Measurements from ENCODE around the gene DGKD.

DGKD gene

GRCh38 chr2:233380132-233380895 is 26.0 kb downstream of the DGKD start:
- Histone ChIP-seq H3K4me1 (ENCODE audit: control insufficient read depth, low read depth, low read length) (no peaks in the 10 kb centered on the region), H3K9ac (ENCODE audit: low read length) (no peak overlapping the region), H3K27me3 (ENCODE audit: control insufficient read depth, insufficient read depth, low read length) (no peaks in the 10 kb centered on the region), H3K36me3 (ENCODE audit: control insufficient read depth, low read depth, low read length) (no peaks in the 10 kb centered on the region), H3K27ac (ENCODE audit: low read length) (no peak overlapping the region), H3K9me3 (ENCODE audit: control insufficient read depth, low read depth, low read length) (no peaks in the 10 kb centered on the region), H3K4me3 (ENCODE audit: low read length) (no peak overlapping the region)

GRCh38 chr2:233380995-233381637 is 26.8 kb downstream of the DGKD start:
- Histone ChIP-seq H3K36me3 (ENCODE audit: control insufficient read depth, low read depth, low read length) (no peaks in the 10 kb centered on the region), H3K27me3 (ENCODE audit: control insufficient read depth, insufficient read depth, low read length) (no peaks in the 10 kb centered on the region), H3K4me1 (ENCODE audit: control insufficient read depth, low read depth, low read length) (no peaks in the 10 kb centered on the region), H3K9ac (ENCODE audit: low read length) (no peak overlapping the region), H3K27ac (ENCODE audit: low read length) (no peak overlapping the region), H3K4me3 (ENCODE audit: low read length) (no peak overlapping the region), H3K9me3 (ENCODE audit: control insufficient read depth, low read depth, low read length) (no peaks in the 10 kb centered on the region)

GRCh38 chr2:233381638-233381995 is 27.3 kb downstream of the DGKD start:
- Histone ChIP-seq H3K9ac (ENCODE audit: low read length) (no peak overlapping the region), H3K27me3 (ENCODE audit: control insufficient read depth, insufficient read depth, low read length) (no peaks in the 10 kb centered on the region), H3K4me1 (ENCODE audit: control insufficient read depth, low read depth, low read length) (no peaks in the 10 kb centered on the region), H3K27ac (ENCODE audit: low read length) (no peak overlapping the region), H3K4me3 (ENCODE audit: low read length) (no peak overlapping the region), H3K9me3 (ENCODE audit: control insufficient read depth, low read depth, low read length) (no peaks in the 10 kb centered on the region), H3K36me3 (ENCODE audit: control insufficient read depth, low read depth, low read length) (no peaks in the 10 kb centered on the region)

GRCh38 chr2:233384015-233384414 is 29.7 kb downstream of the DGKD start:
- Histone ChIP-seq H3K9ac (ENCODE audit: low read length) (no peak overlapping the region), H3K27ac (ENCODE audit: low read length) (no peak overlapping the region), H3K9me3 (ENCODE audit: control insufficient read depth, low read depth, low read length) (no peaks in the 10 kb centered on the region), H3K4me1 (ENCODE audit: control insufficient read depth, low read depth, low read length) (no peaks in the 10 kb centered on the region), H3K36me3 (ENCODE audit: control insufficient read depth, low read depth, low read length) (no peaks in the 10 kb centered on the region), H3K27me3 (ENCODE audit: control insufficient read depth, insufficient read depth, low read length) (no peaks in the 10 kb centered on the region), H3K4me3 (ENCODE audit: low read length) (no peak overlapping the region)

- Histone ChIP-seq H3K9me3 (ENCODE audit: control insufficient read depth, low read depth, low read length) (no peaks in the 10 kb centered on the region), H3K36me3 (ENCODE audit: control insufficient read depth, low read depth, low read length) (no peaks in the 10 kb centered on the region), H3K27ac (ENCODE audit: low read length) (no peak overlapping the region), H3K9ac (ENCODE audit: low read length) (no peak overlapping the region), H3K4me1 (ENCODE audit: control insufficient read depth, low read depth, low read length) (no peaks in the 10 kb centered on the region), H3K4me3 (ENCODE audit: low read length) (no peak overlapping the region), H3K27me3 (ENCODE audit: control insufficient read depth, insufficient read depth, low read length) (no peaks in the 10 kb centered on the region)
These were observed 30.7 kb downstream of the DGKD start for GRCh38 chr2:233384811-233385488.

GRCh38 chr2:233385489-233386044 is 31.3 kb downstream of the DGKD start:
- Histone ChIP-seq H3K9me3 (ENCODE audit: control insufficient read depth, low read depth, low read length) (no peaks in the 10 kb centered on the region), H3K27ac (ENCODE audit: low read length) (no peak overlapping the region), H3K9ac (ENCODE audit: low read length) (no peak overlapping the region), H3K4me3 (ENCODE audit: low read length) (no peak overlapping the region), H3K36me3 (ENCODE audit: control insufficient read depth, low read depth, low read length) (no peaks in the 10 kb centered on the region), H3K27me3 (ENCODE audit: control insufficient read depth, insufficient read depth, low read length) (no peaks in the 10 kb centered on the region), H3K4me1 (ENCODE audit: control insufficient read depth, low read depth, low read length) (no peaks in the 10 kb centered on the region)

GRCh38 chr2:233386382-233387041 is 32.2 kb downstream of the DGKD start:
- Histone ChIP-seq H3K4me3 (ENCODE audit: low read length) (no peak overlapping the region), H3K4me1 (ENCODE audit: control insufficient read depth, low read depth, low read length) (no peaks in the 10 kb centered on the region)

GRCh38 chr2:233387225-233387624 is 32.9 kb downstream of the DGKD start:
- H3K27ac ChIP-seq (ENCODE audit: low read length) = no peak overlapping the region

More at GRCh38 chr2:233386382-233387041, 32.2 kb downstream of the DGKD start:
- H3K9ac ChIP-seq (ENCODE audit: low read length) = no peak overlapping the region
- H3K36me3 ChIP-seq (ENCODE audit: control insufficient read depth, low read depth, low read length) = no peaks in the 10 kb centered on the region
- H3K9me3 ChIP-seq (ENCODE audit: control insufficient read depth, low read depth, low read length) = no peaks in the 10 kb centered on the region
- H3K27me3 ChIP-seq (ENCODE audit: control insufficient read depth, insufficient read depth, low read length) = no peaks in the 10 kb centered on the region
- no peak overlapping the region for H3K27ac ChIP-seq (ENCODE audit: low read length)

GRCh38 chr2:233387667-233388528 is 33.6 kb downstream of the DGKD start:
- Histone ChIP-seq H3K4me3 (ENCODE audit: low read length) (no peak overlapping the region), H3K9me3 (ENCODE audit: control insufficient read depth, low read depth, low read length) (no peaks in the 10 kb centered on the region), H3K9ac (ENCODE audit: low read length) (no peak overlapping the region), H3K4me1 (ENCODE audit: control insufficient read depth, low read depth, low read length) (no peaks in the 10 kb centered on the region), H3K27ac (ENCODE audit: low read length) (no peak overlapping the region), H3K27me3 (ENCODE audit: control insufficient read depth, insufficient read depth, low read length) (no peaks in the 10 kb centered on the region), H3K36me3 (ENCODE audit: control insufficient read depth, low read depth, low read length) (no peaks in the 10 kb centered on the region)

More at GRCh38 chr2:233387225-233387624, 32.9 kb downstream of the DGKD start:
- Histone ChIP-seq H3K36me3 (ENCODE audit: control insufficient read depth, low read depth, low read length) (no peaks in the 10 kb centered on the region), H3K4me1 (ENCODE audit: control insufficient read depth, low read depth, low read length) (no peaks in the 10 kb centered on the region), H3K9me3 (ENCODE audit: control insufficient read depth, low read depth, low read length) (no peaks in the 10 kb centered on the region), H3K9ac (ENCODE audit: low read length) (no peak overlapping the region), H3K4me3 (ENCODE audit: low read length) (no peak overlapping the region), H3K27me3 (ENCODE audit: control insufficient read depth, insufficient read depth, low read length) (no peaks in the 10 kb centered on the region)

GRCh38 chr2:233389601-233390125 is 35.4 kb downstream of the DGKD start:
- H3K27ac ChIP-seq (ENCODE audit: low read length) = no peak overlapping the region
- H3K9me3 ChIP-seq (ENCODE audit: control insufficient read depth, low read depth, low read length) = no peaks in the 10 kb centered on the region
- H3K27me3 ChIP-seq (ENCODE audit: control insufficient read depth, insufficient read depth, low read length) = no peaks in the 10 kb centered on the region
- H3K9ac ChIP-seq (ENCODE audit: low read length) = no peak overlapping the region
- H3K4me1 ChIP-seq (ENCODE audit: control insufficient read depth, low read depth, low read length) = no peaks in the 10 kb centered on the region
- H3K36me3 ChIP-seq (ENCODE audit: control insufficient read depth, low read depth, low read length) = no peaks in the 10 kb centered on the region
- H3K4me3 ChIP-seq (ENCODE audit: low read length) = no peak overlapping the region
